ENCODE data around the gene MOBP. TPM values are rescaled to one million over a fixed set of nuclear protein-coding genes. Genes with fewer than 3 reads are reported as not detected.

The MOBP gene
- polyA plus RNA-seq, 1 donor (not counting 4 experiments of a cell fraction or from before 2014, with no cell fraction given): not detected

DNA sequence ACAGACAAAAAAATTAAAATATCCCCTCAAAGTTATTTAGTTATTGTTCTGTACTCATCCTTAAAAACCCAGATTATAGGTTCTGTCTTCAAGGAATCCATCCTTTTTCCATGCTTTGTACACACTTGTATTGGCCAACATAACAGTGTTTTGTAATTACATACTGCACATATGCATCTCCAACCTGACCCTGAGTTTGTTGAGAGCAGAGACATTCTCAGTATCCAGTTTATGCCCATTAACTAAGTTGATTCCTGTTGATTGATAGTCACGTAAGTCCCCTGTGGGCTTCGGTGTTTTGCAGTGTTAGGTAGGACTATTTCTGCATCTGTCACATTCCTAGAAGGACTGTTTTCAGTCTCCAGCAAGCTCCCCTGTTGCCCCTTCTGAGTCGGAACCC is 33.6 kb downstream of the MOBP start:
- no peaks in the 10 kb centered on the region for H3K9me3 ChIP-seq (ENCODE audit: control insufficient read depth, low read depth, low read length)
- TF ChIP-seq EZH2 (IDR thresholded peaks at IDR 0.05; ENCODE audit: low read length): peak; percentile 59
- TF ChIP-seq, protein P1, sequence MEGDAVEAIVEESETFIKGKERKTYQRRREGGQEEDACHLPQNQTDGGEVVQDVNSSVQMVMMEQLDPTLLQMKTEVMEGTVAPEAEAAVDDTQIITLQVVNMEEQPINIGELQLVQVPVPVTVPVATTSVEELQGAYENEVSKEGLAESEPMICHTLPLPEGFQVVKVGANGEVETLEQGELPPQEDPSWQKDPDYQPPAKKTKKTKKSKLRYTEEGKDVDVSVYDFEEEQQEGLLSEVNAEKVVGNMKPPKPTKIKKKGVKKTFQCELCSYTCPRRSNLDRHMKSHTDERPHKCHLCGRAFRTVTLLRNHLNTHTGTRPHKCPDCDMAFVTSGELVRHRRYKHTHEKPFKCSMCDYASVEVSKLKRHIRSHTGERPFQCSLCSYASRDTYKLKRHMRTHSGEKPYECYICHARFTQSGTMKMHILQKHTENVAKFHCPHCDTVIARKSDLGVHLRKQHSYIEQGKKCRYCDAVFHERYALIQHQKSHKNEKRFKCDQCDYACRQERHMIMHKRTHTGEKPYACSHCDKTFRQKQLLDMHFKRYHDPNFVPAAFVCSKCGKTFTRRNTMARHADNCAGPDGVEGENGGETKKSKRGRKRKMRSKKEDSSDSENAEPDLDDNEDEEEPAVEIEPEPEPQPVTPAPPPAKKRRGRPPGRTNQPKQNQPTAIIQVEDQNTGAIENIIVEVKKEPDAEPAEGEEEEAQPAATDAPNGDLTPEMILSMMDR (optimal IDR thresholded peaks at IDR 0.05 in 1 of 3, IDR thresholded peaks at IDR 0.05 in 1 of 3, conservative IDR thresholded peaks at IDR 0.05 in 1 of 3; ENCODE audit: extremely low read depth in 1 of 3, insufficient read depth in 2 of 3, low read length in 3 of 3): no peak
- peaks cover 33% of the 10 kb centered on the region for H3K27me3 ChIP-seq (ENCODE audit: control insufficient read depth, extremely low read depth, insufficient read depth, low read length)
- H3K9ac ChIP-seq (ENCODE audit: control insufficient read depth, extremely low read depth, insufficient read depth, low read length): no peak overlapping the region
- DNase-seq (ENCODE audit: low read depth, low spot score): no peak
- FAIRE-seq: no peak
- dilution Hi-C loops (cut with MboI; ENCODE audit: extremely low pct_ligation_motif_present, low sequenced_read_pairs): no loop called here
- no peaks in the 10 kb centered on the region for H3K4me1 ChIP-seq (ENCODE audit: control insufficient read depth, extremely low read depth, insufficient read depth, low read length)
- no peaks in the 10 kb centered on the region for H3K36me3 ChIP-seq (ENCODE audit: control insufficient read depth in 2 of 2, extremely low read depth in 1 of 2, insufficient read depth in 2 of 2, low read length in 2 of 2)
- no peaks in the 10 kb centered on the region for H3K79me2 ChIP-seq (ENCODE audit: control insufficient read depth, insufficient read depth, low read length)
- no peak overlapping the region for H3K27ac ChIP-seq (ENCODE audit: control insufficient read depth, insufficient read depth, low read length)
- no peak overlapping the region for H2AFZ ChIP-seq (ENCODE audit: control insufficient read depth, low read length)
- no peak overlapping the region for H3K4me3 ChIP-seq (ENCODE audit: control insufficient read depth in 2 of 3, extremely low read depth in 1 of 3, insufficient read depth in 2 of 3, low read depth in 1 of 3, low read length in 3 of 3)
- H3K4me2 ChIP-seq (ENCODE audit: control insufficient read depth, extremely low read depth, insufficient read depth, low read depth, low read length): no peak overlapping the region
- H3K9me1 ChIP-seq (ENCODE audit: control insufficient read depth, extremely low read depth, insufficient read depth, low read length): no peaks in the 10 kb centered on the region
- H4K20me1 ChIP-seq (ENCODE audit: control insufficient read depth, extremely low read depth, insufficient read depth, low read length): no peaks in the 10 kb centered on the region

DNA sequence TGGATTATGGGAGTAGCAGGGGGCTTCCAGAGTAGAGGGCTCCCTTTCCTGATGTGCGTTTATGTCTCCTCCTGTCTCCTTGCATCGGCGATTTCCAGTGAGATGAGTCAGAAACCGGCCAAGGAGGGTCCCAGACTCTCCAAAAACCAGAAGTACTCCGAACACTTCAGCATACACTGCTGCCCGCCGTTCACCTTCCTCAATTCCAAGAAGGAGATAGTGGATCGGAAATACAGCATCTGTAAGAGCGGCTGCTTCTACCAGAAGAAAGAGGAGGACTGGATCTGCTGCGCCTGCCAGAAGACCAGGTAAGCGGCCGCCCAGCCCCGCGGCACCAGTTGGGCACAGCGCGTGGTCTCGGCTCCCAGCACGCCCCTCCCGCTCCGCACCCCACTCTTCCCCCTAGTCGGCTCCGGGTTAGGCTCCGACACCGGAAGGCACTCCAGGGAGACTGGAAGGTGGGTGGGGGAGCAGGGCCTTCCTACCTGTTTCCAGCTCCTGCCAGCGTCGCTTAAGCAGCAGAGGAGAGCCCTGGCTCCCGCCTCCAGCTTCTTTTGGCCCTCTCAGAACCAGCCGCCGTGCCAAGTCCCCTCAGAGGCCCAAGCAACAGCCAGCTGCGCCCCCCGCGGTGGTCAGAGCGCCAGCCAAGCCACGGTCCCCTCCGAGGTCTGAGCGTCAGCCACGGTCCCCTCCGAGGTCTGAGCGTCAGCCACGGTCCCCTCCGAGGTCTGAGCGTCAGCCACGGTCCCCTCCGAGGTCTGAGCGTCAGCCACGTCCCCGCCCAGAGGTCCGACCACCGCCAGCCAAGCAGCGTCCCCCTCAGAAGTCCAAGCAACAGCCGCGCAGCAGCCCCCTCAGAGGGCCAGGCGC is 34.7 kb downstream of the MOBP start:
- Histone ChIP-seq H2AFZ (ENCODE audit: control insufficient read depth, low read length) (no peak overlapping the region), H3K4me1 (ENCODE audit: control insufficient read depth, extremely low read depth, insufficient read depth, low read length) (no peaks in the 10 kb centered on the region), H3K27me3 (ENCODE audit: control insufficient read depth, extremely low read depth, insufficient read depth, low read length) (peaks cover 33% of the 10 kb centered on the region), H3K4me2 (ENCODE audit: control insufficient read depth, extremely low read depth, insufficient read depth, low read depth, low read length) (no peak overlapping the region), H3K9ac (ENCODE audit: control insufficient read depth, extremely low read depth, insufficient read depth, low read length) (no peak overlapping the region), H3K9me3 (ENCODE audit: control insufficient read depth, low read depth, low read length) (no peaks in the 10 kb centered on the region), H3K4me3 (ENCODE audit: control insufficient read depth in 2 of 3, extremely low read depth in 1 of 3, insufficient read depth in 2 of 3, low read depth in 1 of 3, low read length in 3 of 3) (no peak overlapping the region), H3K79me2 (ENCODE audit: control insufficient read depth, insufficient read depth, low read length) (no peaks in the 10 kb centered on the region), H3K36me3 (ENCODE audit: control insufficient read depth in 2 of 2, extremely low read depth in 1 of 2, insufficient read depth in 2 of 2, low read length in 2 of 2) (no peaks in the 10 kb centered on the region), H3K9me1 (ENCODE audit: control insufficient read depth, extremely low read depth, insufficient read depth, low read length) (no peaks in the 10 kb centered on the region), H4K20me1 (ENCODE audit: control insufficient read depth, extremely low read depth, insufficient read depth, low read length) (no peaks in the 10 kb centered on the region), H3K27ac (ENCODE audit: control insufficient read depth, insufficient read depth, low read length) (no peak overlapping the region)
- dilution Hi-C loops (cut with MboI; ENCODE audit: extremely low pct_ligation_motif_present, low sequenced_read_pairs): no loop called here
- DNase-seq (ENCODE audit: low read depth, low spot score) (no peak), FAIRE-seq (no peak)
- peak; percentile 59 for TF ChIP-seq EZH2 (IDR thresholded peaks at IDR 0.05; ENCODE audit: low read length)
- TF ChIP-seq, protein P1 (optimal IDR thresholded peaks at IDR 0.05 in 1 of 3, IDR thresholded peaks at IDR 0.05 in 1 of 3, conservative IDR thresholded peaks at IDR 0.05 in 1 of 3; ENCODE audit: extremely low read depth in 1 of 3, insufficient read depth in 2 of 3, low read length in 3 of 3): no peak
